GM20431 (cell line): ENCODE data around the gene PSME3.

Experiments used
- in situ Hi-C: fragments of 300-500 bp; cut with MseI, MboI; formaldehyde crosslinking; loops from one replicate; pipeline ENCODE4 v1.15.0; 2020; ENCODE audit warnings: low sequenced_read_pairs; ENCODE audit not compliant: unreplicated experiment

Gene PSME3

GRCh38 chr17:42814633-42815399 lies 18.4 kb upstream of the PSME3 start:
- in situ Hi-C loops, result no loop called here

GRCh38 chr17:42817866-42818265 lies 15.3 kb upstream of the PSME3 start:
- in situ Hi-C loops, result no loop called here

GRCh38 chr17:42818379-42818778 lies 14.8 kb upstream of the PSME3 start:
- in situ Hi-C loops, result no loop called here

- in situ Hi-C loops, result no loop called here
These were observed 13.2 kb upstream of the PSME3 start for GRCh38 chr17:42819939-42820535.

GRCh38 chr17:42821176-42821575 lies 12.0 kb upstream of the PSME3 start:
- in situ Hi-C loops, result no loop called here

GRCh38 chr17:42827472-42827871 lies 5.7 kb upstream of the PSME3 start:
- in situ Hi-C loops, result no loop called here

GRCh38 chr17:42830971-42831370 lies 2.2 kb upstream of the PSME3 start:
- in situ Hi-C loops, result no loop called here

- in situ Hi-C loops, result no loop called here
These were observed 824 bp upstream of the PSME3 start for GRCh38 chr17:42832213-42832933.

- in situ Hi-C loops, result no loop called here
These were observed 698 bp downstream of the PSME3 start for GRCh38 chr17:42833767-42834422.

GRCh38 chr17:42835732-42836131 lies 2.5 kb downstream of the PSME3 start:
- in situ Hi-C loops, result no loop called here

- in situ Hi-C loops, result no loop called here
These were observed 8.9 kb downstream of the PSME3 start for GRCh38 chr17:42841975-42842685.

GRCh38 chr17:42843358-42843934 lies 10.2 kb downstream of the PSME3 start:
- in situ Hi-C loops, result no loop called here

GRCh38 chr17:42844271-42844670 lies 11.1 kb downstream of the PSME3 start, which contains the start of gene AOC2:
Gene AOC2 (plus strand): TSS chr17:42844580. CDS start chr17:42844627, 47 bp downstream.
- in situ Hi-C loops, result no loop called here

- in situ Hi-C loops, result no loop called here
These were observed 11.8 kb downstream of the PSME3 start for GRCh38 chr17:42844761-42845555.

GRCh38 chr17:42845556-42845917 lies 12.3 kb downstream of the PSME3 start:
- in situ Hi-C loops, result no loop called here

- in situ Hi-C loops, result no loop called here
These were observed 12.9 kb downstream of the PSME3 start for GRCh38 chr17:42845918-42846593.

GRCh38 chr17:42846594-42847280 lies 13.5 kb downstream of the PSME3 start:
- in situ Hi-C loops, result no loop called here

GRCh38 chr17:42848093-42848492 lies 14.9 kb downstream of the PSME3 start:
- in situ Hi-C loops, result no loop called here
